K562 treated with DMSO at 1 percent for 4 hours (cell line): ENCODE results near the gene MGST1. TPM values are rescaled to one million over a fixed set of nuclear protein-coding genes. Genes with fewer than 3 reads are reported as not detected.

Experiments used
- total RNA-seq: library from RNA; unstranded; fragments of 300-600 nt; gene quantifications from 2 replicates; pipeline ENCODE4 v1.2.3, GENCODE V29; 2022; ENCODE audit not compliant: insufficient read depth

The MGST1 gene, protein sequence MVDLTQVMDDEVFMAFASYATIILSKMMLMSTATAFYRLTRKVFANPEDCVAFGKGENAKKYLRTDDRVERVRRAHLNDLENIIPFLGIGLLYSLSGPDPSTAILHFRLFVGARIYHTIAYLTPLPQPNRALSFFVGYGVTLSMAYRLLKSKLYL
- total RNA-seq, result 11.7 and 17.7 TPM in 2 replicates

GRCh38 chr12:16347391-16348298 lies at the start of gene MGST1:
Gene MGST1 (plus strand): TSS chr12:16347645. CDS start chr12:16354253, 6,608 bp downstream.

Other genes with a start within 250 kb of the MGST1 start
- gene SLC15A5, start 70.0 kb upstream of the MGST1 start, total RNA-seq, result not detected in 2 replicates